GM19351 (cell line): ENCODE measurements around the gene FAF1.
"Not testable (repeated sequence)": the region's sequence is repeated elsewhere in the genome, so short reads cannot be mapped to it uniquely, and the experiment has no call there.

Source experiments
- ATAC-seq: cut with Tn5 transposase; IDR thresholded peaks from one replicate; pipeline ENCODE4 v1.9.1; 2021; ENCODE audit warnings: mild to moderate bottlenecking, moderate library complexity; ENCODE audit not compliant: unreplicated experiment

Gene FAF1

DNA sequence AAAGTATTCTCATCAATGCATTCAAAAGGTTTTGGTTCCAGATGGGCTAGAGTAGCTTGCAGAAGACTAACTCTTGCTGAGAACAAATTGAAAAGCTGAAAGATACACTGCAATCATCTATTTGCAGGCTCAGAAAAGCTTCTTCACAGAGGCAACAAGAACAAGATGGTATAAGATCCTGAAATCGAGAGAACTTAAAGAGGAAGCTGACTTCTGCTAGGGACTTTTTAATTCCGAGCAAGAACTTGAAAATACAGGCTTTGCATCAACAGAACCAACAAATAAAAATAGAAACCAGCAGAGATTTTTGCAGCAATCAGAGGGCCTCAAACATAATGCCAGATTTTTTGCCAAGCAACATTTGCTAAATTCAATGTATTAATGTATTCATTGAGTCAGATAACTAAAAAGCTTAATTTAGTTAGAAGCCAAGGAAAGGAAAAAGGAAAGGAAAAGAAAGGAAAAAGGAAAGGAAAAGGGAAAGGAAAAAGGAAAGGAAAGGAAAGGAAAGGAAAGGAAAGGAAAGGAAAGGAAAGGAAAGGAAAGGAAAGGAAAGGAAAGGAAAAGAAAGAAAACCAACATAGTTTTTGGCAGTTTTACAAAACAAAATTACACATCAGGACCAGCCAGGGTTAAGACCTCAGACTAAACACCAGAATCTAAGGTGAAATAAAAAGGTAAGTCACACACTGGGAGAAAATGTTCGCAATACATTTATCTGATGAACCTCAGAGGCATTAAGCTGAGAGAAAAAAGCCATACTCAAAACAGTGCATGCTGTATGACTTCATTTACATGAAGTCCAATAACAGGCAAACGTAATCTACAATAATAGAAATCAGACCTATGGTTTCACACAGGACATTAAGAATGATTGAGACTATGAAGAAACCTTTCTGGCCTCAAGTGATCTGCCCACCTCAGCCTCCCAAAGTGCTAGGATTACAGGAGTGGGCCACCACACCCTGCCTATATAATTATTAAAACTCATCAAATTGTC is 42.6 kb downstream of the FAF1 start:
- peak; percentile 83 for ATAC-seq

DNA sequence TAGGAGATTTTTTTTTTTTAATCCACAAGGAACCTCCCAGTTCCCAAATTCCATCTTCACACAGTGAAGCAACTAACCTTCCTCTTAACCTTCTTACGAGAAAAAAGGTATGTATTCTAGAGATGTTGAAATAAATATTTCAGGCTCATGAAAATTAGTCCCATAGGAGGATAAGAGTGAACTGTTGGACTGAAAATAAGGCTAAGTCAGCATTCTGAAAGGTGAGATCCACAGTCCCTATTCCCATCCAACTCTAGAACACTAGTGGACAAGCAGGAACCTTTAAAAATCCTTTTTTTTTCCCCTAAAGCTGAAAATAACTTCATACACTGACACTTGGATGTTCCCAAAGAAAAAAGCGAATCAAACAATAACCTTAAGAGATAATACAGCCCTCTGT is 44.4 kb downstream of the FAF1 start:
- ATAC-seq, result no peak

DNA sequence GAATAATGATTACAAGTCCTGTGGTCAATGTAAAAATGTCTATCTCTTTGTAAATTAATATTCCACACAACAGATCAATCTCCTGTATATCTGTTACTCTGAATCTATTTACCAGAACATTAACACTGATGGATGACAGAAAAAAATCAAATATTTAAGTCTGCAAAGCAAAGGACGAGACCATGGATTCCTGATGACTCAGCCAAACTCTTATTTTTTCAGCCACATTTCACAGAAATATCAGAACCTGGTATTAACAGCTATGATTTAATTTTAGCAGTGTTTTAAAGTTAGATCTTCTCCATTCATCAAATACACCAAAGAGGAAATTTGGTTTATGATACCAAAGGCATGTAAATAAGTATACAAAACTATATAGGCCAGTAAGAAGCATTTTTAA is 46.1 kb downstream of the FAF1 start:
- no peak for ATAC-seq

DNA sequence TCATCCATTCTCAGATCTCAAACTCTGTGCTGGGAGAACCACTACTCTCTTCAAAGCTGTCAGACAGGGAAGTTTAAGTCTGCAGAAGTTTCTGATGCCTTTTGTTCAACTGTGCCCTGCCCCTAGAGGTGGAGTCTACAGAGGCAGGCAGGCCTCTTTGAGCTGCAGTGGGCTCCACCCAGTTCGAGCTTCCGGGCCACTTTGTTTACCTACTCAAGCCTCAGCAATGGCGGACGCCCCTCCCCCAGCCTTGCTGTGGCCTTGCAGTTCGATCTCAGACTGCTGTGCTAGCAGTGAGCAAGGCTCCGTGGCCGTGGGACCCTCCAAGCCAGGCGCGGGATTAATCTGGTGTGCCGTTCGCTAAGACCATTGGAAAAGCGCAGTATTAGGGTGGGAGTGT is 49.7 kb downstream of the FAF1 start:
- not testable (repeated sequence) for ATAC-seq

DNA sequence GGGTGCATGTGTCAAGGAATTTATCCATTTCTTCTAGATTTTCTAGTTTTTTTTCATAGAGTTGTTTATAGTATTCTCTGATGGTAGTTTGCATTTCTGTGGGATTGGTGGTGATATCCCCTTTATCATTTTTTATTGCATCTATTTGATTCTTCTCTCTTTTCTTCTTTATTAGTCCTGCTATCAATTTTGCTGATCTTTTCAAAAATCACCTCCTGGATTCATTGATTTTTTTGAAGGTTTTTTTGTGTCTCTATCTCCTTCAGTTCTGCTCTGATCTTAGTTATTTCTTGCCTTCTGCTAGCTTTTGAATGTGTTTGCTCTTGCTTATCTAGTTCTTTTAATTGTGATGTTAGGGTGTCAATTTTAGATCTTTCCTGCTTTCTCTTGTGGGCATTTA is 52.5 kb downstream of the FAF1 start:
- not testable (repeated sequence) for ATAC-seq

DNA sequence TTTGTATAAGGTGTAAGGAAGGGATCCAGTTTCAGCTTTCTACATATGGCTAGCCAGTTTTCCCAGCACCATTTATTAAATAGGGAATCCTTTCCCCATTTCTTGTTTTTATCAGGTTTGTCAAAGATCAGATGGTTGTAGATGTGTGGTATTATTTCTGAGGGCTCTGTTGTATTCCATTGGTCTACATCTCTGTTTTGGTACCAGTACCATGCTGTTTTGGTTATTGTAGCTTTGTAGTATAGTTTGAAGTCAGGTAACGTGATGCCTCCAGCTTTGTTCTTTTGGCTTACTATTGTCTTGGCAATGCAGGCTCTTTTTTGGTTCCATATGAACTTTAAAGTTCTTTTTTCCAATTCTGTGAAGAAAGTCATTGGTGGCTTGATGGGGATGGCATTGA is 54.0 kb downstream of the FAF1 start:
- ATAC-seq, result not testable (repeated sequence)

DNA sequence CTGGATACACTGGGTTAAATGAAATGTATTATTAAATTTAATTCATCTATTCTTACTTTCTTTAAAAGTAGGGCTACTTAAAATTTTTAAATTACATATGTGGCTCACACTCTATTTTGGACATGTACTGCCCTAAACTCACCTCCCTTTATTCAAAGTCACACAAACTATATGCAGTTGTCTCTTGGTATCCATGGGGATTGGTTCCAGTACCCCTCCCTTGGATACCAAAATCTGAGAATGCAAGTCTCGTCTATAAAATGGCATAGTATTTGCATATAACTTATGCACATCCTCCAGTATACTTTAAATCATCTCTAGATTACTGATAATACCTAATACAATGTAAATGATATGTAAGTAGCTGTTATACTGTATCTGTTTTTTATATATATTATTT is 57.6 kb downstream of the FAF1 start:
- ATAC-seq, result no peak

DNA sequence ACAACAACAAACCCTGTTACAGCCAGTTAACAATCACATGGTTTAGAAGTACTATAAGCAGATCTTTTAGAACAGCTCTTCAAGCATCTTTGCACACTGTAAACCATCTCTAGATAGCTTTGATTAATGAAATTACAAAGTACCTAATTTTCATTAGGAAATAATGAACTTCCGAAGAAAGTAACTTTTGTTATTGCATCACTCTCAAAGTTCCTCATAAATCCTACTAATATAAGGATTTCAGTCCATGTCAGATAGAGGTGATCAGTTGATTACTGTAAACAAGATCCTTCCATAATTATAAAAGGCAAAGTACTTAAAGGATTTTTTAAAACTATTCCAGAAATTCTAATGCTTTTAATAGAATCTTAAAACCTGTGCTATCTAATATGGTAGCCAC is 58.2 kb downstream of the FAF1 start:
- no peak for ATAC-seq

DNA sequence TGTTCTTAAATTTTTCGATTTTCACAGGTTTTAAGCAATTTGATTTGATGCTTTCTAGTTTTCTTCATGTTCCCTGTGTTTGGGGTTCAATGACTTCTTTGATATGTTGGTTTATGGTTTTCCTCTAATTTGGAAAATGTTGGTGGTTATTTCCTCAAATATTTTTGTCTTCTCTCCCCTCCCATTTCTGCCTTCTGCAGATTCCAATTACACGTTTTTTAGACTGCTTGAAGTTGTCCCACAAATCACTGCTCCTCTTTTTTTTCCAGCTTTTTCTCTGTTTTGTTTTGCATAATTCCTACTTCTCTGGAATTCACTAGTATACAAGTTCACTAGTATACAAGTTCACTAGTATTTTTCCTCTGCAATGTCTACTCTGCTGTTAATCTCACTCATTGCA is 61.3 kb downstream of the FAF1 start:
- no peak for ATAC-seq

DNA sequence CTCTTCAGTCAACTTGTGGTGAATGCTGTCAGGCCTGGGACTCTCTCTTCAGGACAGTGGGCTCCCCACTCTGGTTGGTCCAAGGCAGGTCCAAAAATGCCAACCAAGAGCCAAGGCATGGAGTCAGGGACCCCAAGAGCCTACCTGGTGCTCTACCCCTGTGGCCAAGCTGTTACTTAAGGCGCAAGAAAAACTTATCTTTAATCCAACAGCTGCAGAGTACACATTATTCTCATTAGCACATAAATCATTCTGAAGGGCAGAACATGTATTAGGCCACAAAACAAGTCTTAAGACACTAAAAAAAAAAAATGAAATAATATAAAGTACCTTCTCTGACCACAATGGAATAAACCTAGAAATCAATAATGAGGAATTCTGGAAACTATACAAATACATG is 65.7 kb downstream of the FAF1 start:
- no peak for ATAC-seq

DNA sequence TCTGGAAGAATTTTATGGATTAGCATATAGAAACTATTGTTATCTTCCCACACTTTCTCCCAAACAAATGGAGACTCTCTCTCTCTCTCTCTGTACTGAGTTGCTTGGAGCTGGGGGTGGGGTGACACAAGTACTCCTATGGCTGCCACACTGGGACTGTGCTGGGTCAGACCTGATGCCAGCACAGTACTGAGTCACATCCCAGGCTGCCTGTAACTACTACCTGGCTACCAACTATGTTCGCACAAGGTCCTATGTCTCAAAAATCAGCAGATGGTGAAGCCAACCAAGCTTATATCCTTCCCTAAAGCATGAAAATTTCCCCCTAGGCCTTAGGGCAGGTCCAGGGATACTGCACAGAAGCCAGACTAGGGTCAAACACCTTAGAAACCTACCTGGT is 66.6 kb downstream of the FAF1 start:
- no peak for ATAC-seq

DNA sequence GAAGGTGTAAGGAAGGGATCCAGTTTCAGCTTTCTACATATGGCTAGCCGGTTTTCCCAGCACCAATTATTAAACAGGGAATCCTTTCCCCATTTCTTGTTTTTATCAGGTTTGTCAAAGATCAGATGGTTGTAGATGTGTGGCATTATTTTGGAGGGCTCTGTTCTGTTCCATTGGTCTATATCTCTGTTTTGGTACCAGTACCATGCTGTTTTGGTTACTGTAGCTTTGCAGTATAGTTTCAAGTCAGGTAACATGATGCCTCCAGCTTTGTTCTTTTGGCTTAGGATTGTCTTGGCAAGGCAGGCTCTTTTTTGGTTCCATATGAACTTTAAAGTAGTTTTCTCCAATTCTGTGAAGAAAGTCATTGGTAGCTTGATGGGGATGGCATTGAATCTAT is 72.5 kb downstream of the FAF1 start:
- not testable (repeated sequence) for ATAC-seq

DNA sequence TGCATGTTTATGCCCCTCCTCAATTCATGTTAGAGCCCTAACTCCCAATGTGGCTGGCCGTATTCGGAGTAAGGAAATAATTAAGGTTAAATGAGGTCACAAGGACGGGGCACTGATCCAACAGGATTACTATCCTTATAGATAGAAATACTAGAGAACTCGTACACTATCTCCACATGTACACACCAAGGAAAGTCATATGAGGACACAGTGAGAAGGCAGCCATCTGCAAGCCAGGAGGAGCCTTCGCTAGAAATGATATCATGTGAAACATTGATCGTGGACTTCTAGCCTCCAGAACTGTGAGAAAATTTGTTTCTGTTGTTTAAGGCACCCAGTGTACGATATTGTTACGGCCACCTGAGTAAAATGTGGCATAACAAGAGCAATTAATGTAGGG is 79.7 kb downstream of the FAF1 start:
- no peak for ATAC-seq

DNA sequence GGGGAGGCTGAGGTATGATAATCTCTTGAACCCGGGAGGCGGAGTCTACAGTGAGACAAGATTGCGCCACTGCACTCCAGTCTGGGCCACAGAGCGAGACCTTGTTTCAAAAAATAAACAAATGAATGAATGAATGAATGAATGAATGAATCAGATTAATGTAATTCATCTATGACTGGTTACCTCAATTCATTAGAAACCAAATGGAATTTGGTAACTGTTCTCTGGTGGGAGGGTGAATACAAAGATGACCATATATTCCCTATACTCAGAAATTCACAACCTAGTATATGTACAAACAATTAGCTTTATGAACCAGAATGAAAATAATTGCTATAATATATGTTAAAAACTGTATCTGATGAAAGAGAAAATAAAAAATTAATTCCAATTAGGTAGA is 80.9 kb downstream of the FAF1 start:
- ATAC-seq, result no peak

DNA sequence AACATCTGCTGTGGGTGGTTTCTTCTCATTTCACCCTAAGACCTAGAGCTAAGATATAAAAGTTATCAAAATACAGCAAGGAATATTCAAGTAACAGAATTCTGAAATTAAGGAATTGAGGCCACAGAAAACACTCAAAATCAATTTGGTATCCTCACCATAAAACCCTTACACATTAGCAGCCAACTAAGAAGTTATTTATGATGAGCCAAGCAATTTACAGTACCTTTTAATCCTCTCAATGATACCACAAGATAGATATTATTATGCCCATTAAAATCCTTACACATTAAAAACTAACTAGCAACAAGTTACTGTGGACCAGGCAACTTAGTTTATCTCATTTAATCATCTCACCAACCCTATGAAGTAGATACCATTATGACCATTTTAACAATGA is 81.6 kb downstream of the FAF1 start:
- no peak for ATAC-seq

DNA sequence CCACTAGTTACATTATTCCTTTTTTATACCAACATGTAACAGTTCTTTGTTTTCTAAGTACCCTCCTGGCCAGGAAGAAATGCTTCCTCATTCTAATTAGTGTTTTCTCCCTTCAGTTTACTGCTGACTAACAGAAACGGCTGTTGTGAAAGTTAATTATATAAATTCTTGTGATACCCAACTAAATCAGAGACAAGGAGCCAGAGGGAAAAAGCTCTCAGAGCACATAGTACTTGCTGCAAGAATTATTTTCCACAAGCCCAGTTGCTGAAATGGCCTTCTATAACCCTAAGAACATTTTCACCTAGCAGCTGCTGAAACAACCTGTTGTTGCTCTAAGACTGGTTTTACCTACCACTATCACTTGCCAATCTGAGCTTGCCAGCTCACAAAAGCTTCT is 82.4 kb downstream of the FAF1 start:
- ATAC-seq, result no peak

DNA sequence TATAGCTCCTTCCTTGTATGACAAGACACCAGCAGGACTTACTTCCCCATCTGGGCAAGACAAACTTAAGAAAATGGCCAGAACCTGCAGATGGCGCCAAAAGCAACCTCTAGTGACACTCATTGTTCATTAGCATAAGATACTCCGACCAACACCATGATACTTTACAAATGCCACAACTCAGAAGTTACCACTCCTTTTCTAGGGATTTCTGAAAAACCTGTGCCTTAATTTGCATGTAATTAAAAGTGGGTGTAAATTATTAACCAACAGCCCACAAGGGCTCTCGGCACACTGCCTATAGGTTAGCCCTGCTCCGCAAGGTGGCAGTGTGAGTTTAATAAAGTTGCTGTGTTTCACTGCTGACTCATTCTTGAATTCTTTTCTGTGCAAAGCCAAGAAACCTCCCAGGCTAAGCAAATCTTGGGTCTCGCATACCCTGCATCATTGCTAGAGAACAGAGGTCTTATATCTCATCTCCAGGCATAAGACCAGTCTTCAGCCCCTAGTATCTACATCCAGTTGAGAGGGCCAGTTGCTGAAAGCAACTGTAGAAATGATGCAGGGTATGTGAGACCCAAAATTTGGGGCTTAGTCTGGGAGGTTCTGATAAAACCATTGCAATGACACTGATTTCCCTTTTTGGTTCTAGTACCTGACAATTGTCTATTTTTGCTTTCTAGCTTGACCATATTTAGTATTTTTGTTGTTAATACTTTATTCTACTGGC is 86.4 kb downstream of the FAF1 start:
- peak; percentile 93 for ATAC-seq

DNA sequence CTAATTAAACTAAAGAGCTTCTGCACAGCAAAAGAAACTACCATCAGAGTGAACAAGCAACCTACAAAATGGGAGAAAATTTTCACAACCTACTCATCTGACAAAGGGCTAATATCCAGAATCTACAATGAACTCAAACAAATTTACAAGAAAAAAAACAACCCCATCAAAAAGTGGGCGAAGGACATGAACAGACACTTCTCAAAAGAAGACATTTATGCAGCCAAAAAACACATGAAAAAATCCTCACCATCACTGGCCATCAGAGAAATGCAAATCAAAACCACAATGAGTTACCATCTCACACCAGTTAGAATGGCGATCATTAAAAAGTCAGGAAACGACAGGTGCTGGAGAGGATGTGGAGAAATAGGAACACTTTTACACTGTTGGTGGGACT is 95.2 kb downstream of the FAF1 start:
- not testable (repeated sequence) for ATAC-seq

DNA sequence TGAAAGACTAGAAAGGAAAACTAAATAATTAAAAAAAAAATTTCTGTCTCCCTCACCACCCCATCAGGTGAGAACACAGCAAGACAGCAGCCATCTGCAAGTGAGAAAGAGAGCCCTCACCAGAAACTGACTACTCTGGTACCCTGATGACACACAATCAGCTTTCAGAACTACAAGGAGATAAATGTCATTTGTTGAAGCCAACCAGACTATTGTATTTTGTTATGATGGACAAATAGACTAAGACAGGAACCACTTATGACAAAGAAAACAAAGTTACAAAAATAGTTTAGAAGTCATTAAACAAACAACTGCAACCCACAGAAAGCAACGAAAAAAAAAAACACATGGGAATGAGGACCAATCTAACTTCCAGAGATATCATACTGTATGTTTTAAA is 98.3 kb downstream of the FAF1 start:
- ATAC-seq, result no peak

DNA sequence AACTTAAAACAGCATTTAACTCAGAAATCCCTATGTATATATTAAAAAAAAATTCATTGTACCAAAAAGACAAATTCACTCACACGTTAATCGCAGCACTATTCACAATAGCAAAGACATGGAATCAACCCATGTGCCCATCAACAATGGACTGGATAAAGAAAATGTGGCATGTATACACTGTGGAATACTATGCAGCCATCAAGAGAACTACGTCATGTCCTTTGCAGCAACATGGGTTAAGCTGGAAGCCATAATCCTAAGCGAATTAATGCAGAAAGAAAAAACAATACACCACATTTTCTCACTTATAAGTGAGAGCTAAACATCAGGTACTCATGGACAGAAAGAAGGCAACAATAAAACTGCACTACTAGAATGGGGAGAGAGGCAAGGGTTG is 99.4 kb downstream of the FAF1 start:
- ATAC-seq, result no peak

DNA sequence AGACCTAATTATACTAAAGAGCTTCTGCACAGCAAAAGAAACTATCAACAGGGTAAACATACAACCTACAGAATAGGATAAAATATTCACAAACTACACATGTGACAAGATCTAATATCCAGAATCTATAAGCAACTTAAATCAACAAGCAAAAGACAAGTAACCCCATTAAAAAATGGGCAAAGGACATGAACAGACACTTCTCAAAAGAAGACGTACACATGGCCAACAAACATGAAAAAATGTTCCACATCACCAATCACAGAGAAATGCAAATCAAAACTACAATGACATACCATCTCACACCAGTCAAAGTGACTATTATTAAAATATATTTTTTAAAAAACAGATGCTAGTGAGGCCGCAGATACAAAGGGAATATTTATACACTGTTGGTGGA is 99.8 kb downstream of the FAF1 start:
- no peak for ATAC-seq

DNA sequence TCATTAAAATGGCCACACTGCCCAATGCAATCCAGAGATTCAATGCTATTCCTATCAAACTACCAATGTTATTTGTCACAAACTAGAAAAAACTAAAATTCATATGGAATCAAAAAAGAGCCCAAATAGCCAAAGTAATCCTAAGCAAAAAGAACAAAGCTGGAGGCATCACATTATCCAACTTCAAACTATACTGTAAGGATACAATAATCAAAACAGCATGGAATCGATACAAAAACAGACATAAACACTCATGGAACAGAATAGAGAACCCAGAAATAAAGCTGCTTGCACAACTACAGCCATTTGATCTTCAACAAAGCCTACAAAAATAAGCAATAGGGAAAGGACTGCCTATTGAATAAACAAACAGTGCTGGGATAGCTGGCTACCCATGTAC is 100.4 kb downstream of the FAF1 start:
- ATAC-seq, result no peak
